IPS-NIHi11 (cell line): Measurements from ENCODE around the gene SLC6A12.
A peak's percentile ranks its signal among the peaks of the same experiment; 100 is the strongest.
"Not testable (repeated sequence)": the region's sequence is repeated elsewhere in the genome, so short reads cannot be mapped to it uniquely, and the experiment has no call there.

Experiments
- DNase-seq: peaks from one replicate; pipeline ENCODE4 v3.0.0; 2012; ENCODE audit warnings: mixed read lengths, low spot score

SLC6A12 gene

DNA sequence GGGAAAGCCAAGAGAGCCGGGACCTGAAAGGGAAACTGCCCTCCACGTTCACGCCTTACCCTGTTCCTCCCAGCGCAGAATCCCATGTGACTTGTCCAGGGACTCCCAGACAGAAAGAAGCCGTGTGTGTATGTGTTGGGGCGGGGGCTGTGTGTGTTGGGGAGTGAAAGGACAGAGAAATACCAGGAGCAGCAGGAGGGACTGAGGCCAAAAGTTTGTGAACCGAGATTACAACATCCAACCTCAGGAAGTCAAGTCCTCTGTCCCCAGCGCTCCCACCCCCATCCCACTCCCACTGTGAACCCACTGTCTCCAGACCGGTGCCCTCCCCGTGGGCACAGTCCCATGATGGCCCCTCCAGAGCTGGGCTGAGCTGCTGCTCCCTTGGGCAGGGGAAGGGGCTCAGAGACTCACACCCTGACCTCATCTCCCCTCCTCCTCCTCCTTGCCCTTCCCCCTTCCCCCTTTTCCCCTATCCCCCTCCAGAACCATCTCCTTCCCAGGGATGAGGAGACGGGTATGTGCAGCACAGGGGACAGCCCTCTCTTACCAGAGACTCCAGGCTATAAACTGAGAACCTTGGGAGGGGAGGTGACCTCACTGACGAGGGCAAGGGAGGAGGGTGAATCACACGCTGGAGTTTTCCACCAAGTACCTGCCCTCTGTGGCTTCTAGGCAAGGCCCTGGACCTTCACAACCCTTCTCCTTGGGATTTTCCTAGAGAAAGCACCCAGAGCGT is at the start of gene SLC6A12:
TSS of gene SLC6A12 (minus strand) at position 155 of the 739 bp plus-strand sequence. CDS start 4,171 bp downstream, outside the sequence.
- no peak for DNase-seq

DNA sequence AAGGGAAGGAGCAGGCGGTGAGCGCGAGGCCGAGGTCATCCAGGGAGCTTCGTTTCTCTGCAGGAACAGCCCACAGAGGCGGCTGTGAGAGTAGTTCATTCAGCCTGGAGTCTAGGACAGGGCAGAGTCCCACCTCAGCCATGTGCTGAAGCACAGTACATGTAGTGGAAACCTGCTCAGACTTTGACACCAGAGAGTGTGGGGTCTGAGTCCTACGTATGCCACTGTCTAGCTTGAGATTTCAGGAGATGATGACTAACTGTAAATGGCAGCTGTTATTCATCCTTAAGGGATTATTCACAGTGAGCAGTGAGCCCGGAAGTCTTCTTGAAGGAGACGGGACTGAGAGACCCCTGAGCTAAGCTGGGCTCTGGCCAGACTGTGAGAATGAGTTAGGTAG is 49.6 kb upstream of the SLC6A12 start:
- DNase-seq = no peak

GRCh38 chr12:262817-263216 is 48.9 kb upstream of the SLC6A12 start, which contains the start of gene SLC6A13:
TSS of gene SLC6A13 (minus strand) at chr12:262836. CDS start at chr12:260052, 2,784 bp downstream.
- peak; percentile 75 for DNase-seq

DNA sequence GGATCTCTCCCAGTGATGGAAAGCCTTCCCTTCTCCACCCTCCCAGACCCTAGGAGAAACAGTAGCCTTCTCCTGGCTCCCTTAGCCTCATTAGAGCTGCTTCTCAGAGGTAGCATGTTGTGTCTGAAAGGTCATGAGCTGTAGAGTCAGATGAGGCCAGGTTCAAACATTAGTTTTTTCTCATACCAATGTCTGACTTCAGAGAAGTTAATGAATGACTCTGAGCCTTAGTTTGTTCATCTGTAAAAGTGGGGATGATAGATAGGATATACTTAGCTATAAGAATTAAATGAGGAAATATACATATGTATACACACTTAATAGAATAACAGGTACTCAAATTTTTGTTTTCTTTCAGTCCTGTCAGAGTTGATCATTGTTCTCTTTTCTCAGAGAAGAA is 48.2 kb upstream of the SLC6A12 start:
- DNase-seq = no peak

- DNase-seq = no peak
These were observed 43.8 kb upstream of the SLC6A12 start for GRCh38 chr12:257521-258321.

DNA sequence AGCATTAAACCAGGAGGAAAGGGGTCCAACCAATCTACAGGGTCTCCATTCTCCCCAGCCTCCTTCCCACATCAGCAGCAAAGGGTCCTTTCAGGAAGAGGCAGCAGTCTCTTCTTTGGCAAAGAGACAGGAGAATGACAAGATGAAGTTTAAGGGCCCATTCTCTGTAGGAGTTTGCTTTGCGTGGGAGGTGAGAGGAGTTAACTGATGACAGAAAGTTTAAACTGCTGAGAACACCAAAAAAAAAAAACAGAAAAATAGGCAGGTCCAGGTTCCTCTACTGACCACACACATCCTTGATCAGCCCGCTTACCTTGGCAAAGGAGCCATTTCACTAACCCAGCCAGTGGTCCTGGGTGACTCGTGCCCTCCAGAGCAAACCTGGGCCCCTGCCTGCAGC is 43.0 kb upstream of the SLC6A12 start:
- DNase-seq = no peak

DNA sequence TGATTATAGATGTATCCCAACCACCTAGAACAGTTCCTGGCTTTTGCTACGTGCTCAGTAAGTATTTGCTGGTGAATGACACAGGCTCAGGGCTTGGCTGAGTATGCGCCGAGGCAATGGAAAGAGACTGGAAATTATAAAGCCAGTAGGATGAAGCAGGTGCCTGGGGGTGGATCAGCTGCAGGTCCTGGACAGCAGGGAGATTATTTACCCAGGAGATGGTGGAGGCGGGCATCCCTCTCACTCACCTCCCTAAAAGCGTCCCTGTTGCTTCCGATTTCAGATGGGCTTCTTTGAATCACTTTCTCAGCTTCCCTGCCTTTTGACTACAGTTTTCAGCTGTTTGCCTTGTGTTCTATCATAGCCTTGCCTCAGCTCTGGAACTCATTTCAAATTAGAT is 42.3 kb upstream of the SLC6A12 start:
- no peak for DNase-seq

GRCh38 chr12:254912-255311 is 41.0 kb upstream of the SLC6A12 start:
- DNase-seq = no peak

- DNase-seq = peak; percentile 52
These were observed 40.1 kb upstream of the SLC6A12 start for GRCh38 chr12:254039-254438.

GRCh38 chr12:253116-253831 is 39.3 kb upstream of the SLC6A12 start:
- no peak for DNase-seq

DNA sequence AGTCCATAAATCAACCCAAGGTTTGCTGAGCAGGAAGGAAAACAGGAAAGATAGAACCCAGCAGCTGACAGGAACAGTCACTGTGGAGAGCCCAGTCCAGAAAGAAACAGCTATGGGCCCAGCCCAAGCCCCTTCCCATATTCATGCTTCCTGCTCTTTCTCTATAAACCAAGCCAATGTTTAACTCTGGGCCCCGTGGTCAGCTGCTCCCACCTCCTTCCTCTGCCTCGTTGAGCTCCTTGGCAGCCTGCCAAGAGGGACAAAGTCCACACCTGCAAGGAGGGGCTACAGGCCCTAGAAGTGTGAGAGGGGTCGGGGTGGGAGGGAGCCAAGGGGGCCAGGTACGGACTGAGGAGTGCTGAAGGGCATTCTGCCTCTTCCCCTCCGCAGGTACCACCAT is 38.7 kb upstream of the SLC6A12 start:
- DNase-seq = no peak

DNA sequence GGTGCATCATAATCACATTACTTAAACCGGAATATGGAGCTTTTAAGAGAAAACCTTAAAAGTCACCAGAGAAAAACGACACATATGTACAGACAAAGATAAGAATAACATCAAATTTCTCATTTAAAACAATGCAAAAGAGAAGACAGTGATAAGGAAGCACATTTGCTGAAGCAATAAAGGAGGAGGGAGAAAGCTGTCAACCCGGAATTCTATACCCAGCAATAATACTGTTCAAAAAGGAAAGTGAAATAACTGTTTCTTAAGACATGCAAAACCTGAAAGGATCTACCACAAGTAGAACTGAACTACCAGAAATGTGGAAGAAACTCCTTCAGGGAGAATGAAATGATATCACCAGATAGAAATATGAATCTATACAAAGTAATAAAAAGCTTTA is 33.3 kb upstream of the SLC6A12 start:
- DNase-seq = no peak

GRCh38 chr12:243381-243780 is 29.4 kb upstream of the SLC6A12 start:
- no peak for DNase-seq

- no peak for DNase-seq
These were observed 28.5 kb upstream of the SLC6A12 start for GRCh38 chr12:242496-242895.

DNA sequence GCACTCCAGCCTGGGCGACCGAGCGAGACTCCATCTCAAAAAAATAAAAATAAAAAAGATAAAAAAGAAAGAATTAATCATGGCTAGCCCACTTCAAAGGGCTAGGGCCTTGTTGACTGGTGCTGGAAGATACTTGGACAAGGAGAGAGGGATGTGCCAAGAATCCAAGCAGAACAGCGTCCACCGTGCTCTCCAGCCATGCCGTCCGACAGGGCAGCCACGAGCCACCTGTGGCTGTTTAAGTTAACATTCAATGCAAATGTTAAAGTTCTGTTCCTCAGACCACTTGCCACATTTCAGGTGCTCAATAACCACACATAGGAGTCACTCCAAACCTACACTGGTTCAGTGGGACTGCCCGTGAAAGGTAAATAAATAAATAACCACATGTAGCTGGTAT is 27.3 kb upstream of the SLC6A12 start:
- no peak for DNase-seq

- no peak for DNase-seq
These were observed 26.6 kb upstream of the SLC6A12 start for GRCh38 chr12:240566-240965.

DNA sequence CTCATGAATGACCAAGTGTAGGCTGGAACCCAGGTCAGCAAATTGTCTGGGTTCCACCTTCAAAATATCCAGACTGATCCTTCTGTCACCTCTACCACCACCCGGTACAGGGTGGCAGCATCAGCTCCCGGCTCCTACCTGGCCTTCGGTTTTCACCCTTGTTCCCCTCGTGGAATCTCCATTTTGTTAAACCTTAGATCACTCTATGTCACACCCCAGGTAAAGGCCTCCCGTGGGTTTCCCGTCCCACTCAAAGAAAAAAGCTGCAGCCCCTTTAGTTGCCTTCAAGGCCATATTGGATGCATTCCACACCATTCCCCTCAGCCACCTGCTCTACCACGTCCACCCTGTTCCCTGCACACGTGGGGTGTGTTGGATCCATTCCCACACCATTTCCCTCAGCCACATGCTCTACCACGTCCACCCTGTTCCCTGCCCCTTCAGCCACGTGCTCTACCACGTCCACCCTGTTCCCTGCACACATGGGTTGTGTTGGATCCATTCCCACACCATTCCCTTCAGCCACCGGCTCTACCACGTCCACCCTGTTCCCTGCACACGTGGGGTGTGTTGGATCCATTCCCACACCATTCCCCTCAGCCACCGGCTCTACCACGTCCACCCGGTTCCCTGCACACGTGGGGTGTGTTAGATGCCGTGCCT is 24.9 kb upstream of the SLC6A12 start:
- no peak for DNase-seq

DNA sequence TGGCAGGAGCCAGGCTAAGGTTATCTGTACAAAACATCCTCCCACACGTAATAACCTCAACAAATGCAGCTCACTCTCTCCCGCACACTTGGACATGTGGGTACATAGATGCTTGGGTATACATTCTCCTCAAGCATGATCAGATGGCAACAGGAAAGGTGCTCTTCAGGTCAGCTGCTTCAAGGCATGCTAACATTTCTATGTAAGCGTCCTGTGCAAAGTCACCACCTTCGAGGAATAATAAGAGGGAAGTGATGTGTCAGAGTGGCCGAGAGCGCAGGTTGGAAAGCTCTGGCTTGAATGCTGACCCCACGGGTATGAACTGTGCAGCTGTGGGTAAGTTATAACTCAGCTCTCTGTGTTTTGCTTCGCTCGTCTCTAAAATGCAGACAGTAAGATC is 24.2 kb upstream of the SLC6A12 start:
- DNase-seq = no peak

GRCh38 chr12:237026-237815 is 23.3 kb upstream of the SLC6A12 start:
- no peak for DNase-seq

GRCh38 chr12:236445-236844 is 22.5 kb upstream of the SLC6A12 start:
- DNase-seq = no peak

DNA sequence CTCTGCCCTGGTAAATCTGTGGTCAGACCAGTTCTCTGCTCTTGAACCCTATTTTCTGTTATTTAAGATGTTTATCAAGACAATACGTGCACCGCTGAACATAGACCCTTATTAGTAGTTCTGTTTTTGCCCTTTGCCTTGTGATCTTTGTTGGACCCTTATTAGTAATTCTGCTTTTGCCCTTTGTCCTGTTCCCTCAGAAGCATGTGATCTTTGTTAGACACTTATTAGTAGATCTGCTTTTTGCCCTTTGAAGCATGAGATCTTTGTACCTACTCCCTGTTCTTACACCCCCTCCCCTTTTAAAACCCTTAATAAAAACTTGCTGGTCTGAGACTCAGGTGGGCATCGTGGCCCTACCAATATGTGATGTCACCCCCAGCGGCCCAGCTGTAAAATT is 22.0 kb upstream of the SLC6A12 start:
- DNase-seq = not testable (repeated sequence)
